DOHH2 (cell line): ENCODE measurements around the gene ADARB1.

Experiments
- EZH2phosphoT487 ChIP-seq: fragments of 200-600 bp; sonication (generic); IDR thresholded peaks from 2 replicates; pipeline ENCODE4 v1.6.1; 2017; ENCODE audit warnings: borderline replicate concordance, mild to moderate bottlenecking, antibody characterized with exemption, low read length, moderate library complexity, mixed read lengths
- TF ChIP-seq, protein P1 (sequence below): fragments of 200-600 bp; sonication (generic); IDR thresholded peaks from one replicate; pipeline ENCODE4 v1.5.1; 2014; ENCODE audit warnings: antibody characterized with exemption, mild to moderate bottlenecking, low read depth, low read length; ENCODE audit not compliant: poor library complexity, severe bottlenecking

DNA sequence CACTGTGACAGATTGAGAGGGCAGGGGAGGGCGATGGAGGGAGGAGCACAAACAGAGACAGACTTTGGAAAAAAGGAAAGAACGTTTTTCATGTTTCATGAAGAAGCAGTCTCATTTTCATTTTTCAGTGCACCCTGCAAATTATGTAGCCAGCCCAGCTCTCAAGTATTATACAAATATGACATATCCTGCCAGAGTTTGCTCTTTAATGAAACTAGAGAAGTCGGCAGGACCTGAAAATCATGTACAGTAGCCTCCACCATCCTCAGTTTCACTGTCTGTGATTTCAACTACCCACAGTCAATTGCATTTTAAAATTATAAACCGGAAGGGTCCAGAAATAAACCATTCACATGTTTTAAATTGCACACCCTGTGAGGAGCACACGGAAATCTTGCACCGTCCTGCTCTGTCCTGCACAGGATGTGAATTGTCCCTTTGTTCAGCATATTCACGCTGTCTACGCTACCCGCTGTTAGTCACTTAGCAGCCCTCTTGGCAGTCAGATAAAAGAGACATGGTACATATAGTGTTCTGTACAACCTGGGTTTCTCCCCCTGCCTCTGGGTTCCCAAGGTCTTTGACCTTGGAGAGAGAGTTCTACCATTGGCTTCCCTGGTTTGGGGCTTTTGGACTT is 13.6 kb upstream of the ADARB1 start:
- TF ChIP-seq, protein P1, sequence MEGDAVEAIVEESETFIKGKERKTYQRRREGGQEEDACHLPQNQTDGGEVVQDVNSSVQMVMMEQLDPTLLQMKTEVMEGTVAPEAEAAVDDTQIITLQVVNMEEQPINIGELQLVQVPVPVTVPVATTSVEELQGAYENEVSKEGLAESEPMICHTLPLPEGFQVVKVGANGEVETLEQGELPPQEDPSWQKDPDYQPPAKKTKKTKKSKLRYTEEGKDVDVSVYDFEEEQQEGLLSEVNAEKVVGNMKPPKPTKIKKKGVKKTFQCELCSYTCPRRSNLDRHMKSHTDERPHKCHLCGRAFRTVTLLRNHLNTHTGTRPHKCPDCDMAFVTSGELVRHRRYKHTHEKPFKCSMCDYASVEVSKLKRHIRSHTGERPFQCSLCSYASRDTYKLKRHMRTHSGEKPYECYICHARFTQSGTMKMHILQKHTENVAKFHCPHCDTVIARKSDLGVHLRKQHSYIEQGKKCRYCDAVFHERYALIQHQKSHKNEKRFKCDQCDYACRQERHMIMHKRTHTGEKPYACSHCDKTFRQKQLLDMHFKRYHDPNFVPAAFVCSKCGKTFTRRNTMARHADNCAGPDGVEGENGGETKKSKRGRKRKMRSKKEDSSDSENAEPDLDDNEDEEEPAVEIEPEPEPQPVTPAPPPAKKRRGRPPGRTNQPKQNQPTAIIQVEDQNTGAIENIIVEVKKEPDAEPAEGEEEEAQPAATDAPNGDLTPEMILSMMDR: no peak
- TF ChIP-seq EZH2phosphoT487: no peak
